Mucosa of stomach (tissue), 1 donor: Measurements from ENCODE around the gene C20orf204.

Experiments used
- H3K27me3 ChIP-seq: one replicate; pipeline ENCODE4 v1.7.0; 2013; ENCODE audit warnings: mild to moderate bottlenecking, low read length; ENCODE audit not compliant: control insufficient read depth, insufficient read depth
- H3K36me3 ChIP-seq: one replicate; pipeline ENCODE4 v1.7.0; 2013; ENCODE audit warnings: low read length; ENCODE audit not compliant: control insufficient read depth, insufficient read depth
- H3K4me1 ChIP-seq: one replicate; pipeline ENCODE4 v1.7.0; 2013; ENCODE audit warnings: mild to moderate bottlenecking, low read length; ENCODE audit not compliant: control insufficient read depth, insufficient read depth
- H3K4me3 ChIP-seq: one replicate; pipeline ENCODE4 v1.7.0; 2013; ENCODE audit warnings: low read length
- H3K9ac ChIP-seq: one replicate; pipeline ENCODE4 v1.7.0; 2013; ENCODE audit warnings: mild to moderate bottlenecking, low read length, moderate library complexity
- H3K9me3 ChIP-seq: one replicate; pipeline ENCODE4 v1.7.0; 2013; ENCODE audit warnings: mild to moderate bottlenecking, low read length, moderate library complexity; ENCODE audit not compliant: control insufficient read depth
- donor health status: Pancreatic carcinoma.

C20orf204 gene

GRCh38 chr20:64030371-64031134 lies 5.4 kb upstream of the C20orf204 start:
- Histone ChIP-seq H3K9ac (no peak overlapping the region), H3K9me3 (no peaks in the 10 kb centered on the region), H3K27me3 (peaks cover 2% of the 10 kb centered on the region), H3K36me3 (peaks cover 21% of the 10 kb centered on the region), H3K4me1 (peaks cover 11% of the 10 kb centered on the region), H3K4me3 (no peak overlapping the region)

GRCh38 chr20:64031822-64032314 lies 4.1 kb upstream of the C20orf204 start:
- Histone ChIP-seq H3K9me3 (no peaks in the 10 kb centered on the region), H3K4me3 (no peak overlapping the region), H3K27me3 (peaks cover 15% of the 10 kb centered on the region), H3K36me3 (peaks cover 16% of the 10 kb centered on the region), H3K9ac (no peak overlapping the region), H3K4me1 (peaks cover 11% of the 10 kb centered on the region)

GRCh38 chr20:64032706-64033624 lies 3.0 kb upstream of the C20orf204 start:
- Histone ChIP-seq H3K9me3 (no peaks in the 10 kb centered on the region), H3K36me3 (peaks cover 9% of the 10 kb centered on the region), H3K27me3 (peaks cover 26% of the 10 kb centered on the region), H3K9ac (no peak overlapping the region), H3K4me1 (peaks cover 16% of the 10 kb centered on the region), H3K4me3 (no peak overlapping the region)

GRCh38 chr20:64033981-64034493 lies 1.9 kb upstream of the C20orf204 start:
- H3K4me3 ChIP-seq, result no peak overlapping the region
- H3K9ac ChIP-seq, result no peak overlapping the region
- no peaks in the 10 kb centered on the region for H3K9me3 ChIP-seq
- H3K4me1 ChIP-seq, result peaks cover 21% of the 10 kb centered on the region
- peaks cover 6% of the 10 kb centered on the region for H3K36me3 ChIP-seq
- peaks cover 27% of the 10 kb centered on the region for H3K27me3 ChIP-seq

- H3K9me3 ChIP-seq, result no peaks in the 10 kb centered on the region
- no peak overlapping the region for H3K9ac ChIP-seq
- peaks cover 39% of the 10 kb centered on the region for H3K27me3 ChIP-seq
- H3K4me1 ChIP-seq, result peaks cover 24% of the 10 kb centered on the region
- no peaks in the 10 kb centered on the region for H3K36me3 ChIP-seq
- no peak overlapping the region for H3K4me3 ChIP-seq
Measured at GRCh38 chr20:64035066-64035932, 683 bp upstream of the C20orf204 start.

- Histone ChIP-seq H3K4me3 (no peak overlapping the region), H3K27me3 (peaks cover 52% of the 10 kb centered on the region), H3K36me3 (no peaks in the 10 kb centered on the region), H3K9me3 (no peaks in the 10 kb centered on the region), H3K9ac (no peak overlapping the region), H3K4me1 (peaks cover 17% of the 10 kb centered on the region)
Measured at GRCh38 chr20:64036346-64037198, 590 bp downstream of the C20orf204 start.

- H3K4me1 ChIP-seq, result peaks cover 22% of the 10 kb centered on the region
- H3K9me3 ChIP-seq, result no peaks in the 10 kb centered on the region
- no peaks in the 10 kb centered on the region for H3K36me3 ChIP-seq
- no peak overlapping the region for H3K9ac ChIP-seq
- peaks cover 58% of the 10 kb centered on the region for H3K27me3 ChIP-seq
- H3K4me3 ChIP-seq, result no peak overlapping the region
Measured at GRCh38 chr20:64037199-64037497, 1.2 kb downstream of the C20orf204 start.

GRCh38 chr20:64037498-64038213 lies 1.7 kb downstream of the C20orf204 start:
- peaks cover 26% of the 10 kb centered on the region for H3K4me1 ChIP-seq
- H3K9me3 ChIP-seq, result no peaks in the 10 kb centered on the region
- H3K9ac ChIP-seq, result no peak overlapping the region
- H3K36me3 ChIP-seq, result no peaks in the 10 kb centered on the region
- peaks cover 61% of the 10 kb centered on the region for H3K27me3 ChIP-seq
- no peak overlapping the region for H3K4me3 ChIP-seq

- Histone ChIP-seq H3K36me3 (no peaks in the 10 kb centered on the region), H3K4me3 (no peak overlapping the region)
Measured at GRCh38 chr20:64038224-64038564, 2.2 kb downstream of the C20orf204 start.

GRCh38 chr20:64038565-64039292 lies 2.7 kb downstream of the C20orf204 start:
- Histone ChIP-seq H3K27me3 (peaks cover 61% of the 10 kb centered on the region), H3K9ac (peak overlapping the region; percentile 34), H3K4me3 (peak overlapping the region; percentile 31), H3K9me3 (no peaks in the 10 kb centered on the region), H3K4me1 (peaks cover 26% of the 10 kb centered on the region), H3K36me3 (no peaks in the 10 kb centered on the region)

More at GRCh38 chr20:64038224-64038564, 2.2 kb downstream of the C20orf204 start:
- Histone ChIP-seq H3K9me3 (no peaks in the 10 kb centered on the region), H3K27me3 (peaks cover 61% of the 10 kb centered on the region), H3K4me1 (peaks cover 26% of the 10 kb centered on the region), H3K9ac (no peak overlapping the region)
